HG03095 (cell line): ENCODE measurements around the gene BTRC.
"Not testable (repeated sequence)": the region's sequence is repeated elsewhere in the genome, so short reads cannot be mapped to it uniquely, and the experiment has no call there.

Experiments
- ATAC-seq: cut with Tn5 transposase; IDR thresholded peaks from one replicate; pipeline ENCODE4 v1.9.1; 2021; ENCODE audit warnings: moderate library complexity; ENCODE audit not compliant: unreplicated experiment

The BTRC gene

GRCh38 chr10:101353692-101354327 is at the start of gene BTRC:
Gene BTRC, plus strand, starts transcription at chr10:101354165. Its CDS starts 16 bp downstream, at chr10:101354181.
- ATAC-seq = peak; percentile 91

GRCh38 chr10:101304316-101304715 is 49.6 kb upstream of the BTRC start:
- ATAC-seq = no peak

- no peak for ATAC-seq
Measured at GRCh38 chr10:101305320-101306241, 48.4 kb upstream of the BTRC start.

GRCh38 chr10:101308051-101308450 is 45.9 kb upstream of the BTRC start:
- no peak for ATAC-seq

- no peak for ATAC-seq
Measured at GRCh38 chr10:101310529-101311184, 43.3 kb upstream of the BTRC start.

- ATAC-seq = no peak
Measured at GRCh38 chr10:101311185-101312066, 42.5 kb upstream of the BTRC start.

- no peak for ATAC-seq
Measured at GRCh38 chr10:101319241-101319915, 34.6 kb upstream of the BTRC start.

GRCh38 chr10:101321073-101321472 is 32.9 kb upstream of the BTRC start:
- no peak for ATAC-seq

- ATAC-seq = no peak
Measured at GRCh38 chr10:101322266-101323108, 31.5 kb upstream of the BTRC start.

- no peak for ATAC-seq
Measured at GRCh38 chr10:101323495-101323894, 30.5 kb upstream of the BTRC start.

- ATAC-seq = not testable (repeated sequence)
Measured at GRCh38 chr10:101327454-101327853, 26.5 kb upstream of the BTRC start.

GRCh38 chr10:101329341-101330032 is 24.5 kb upstream of the BTRC start:
- ATAC-seq = no peak

GRCh38 chr10:101330231-101330630 is 23.7 kb upstream of the BTRC start:
- no peak for ATAC-seq

GRCh38 chr10:101330631-101331225 is 23.2 kb upstream of the BTRC start:
- ATAC-seq = no peak

- ATAC-seq = no peak
Measured at GRCh38 chr10:101331956-101332355, 22.0 kb upstream of the BTRC start.

GRCh38 chr10:101334259-101334658 is 19.7 kb upstream of the BTRC start:
- not testable (repeated sequence) for ATAC-seq

- no peak for ATAC-seq
Measured at GRCh38 chr10:101336382-101336781, 17.6 kb upstream of the BTRC start.

GRCh38 chr10:101337836-101338235 is 16.1 kb upstream of the BTRC start:
- ATAC-seq = no peak
